PC-3 (cell line): ENCODE results near the gene R3HDM4. TPM values are rescaled to one million over a fixed set of nuclear protein-coding genes. Genes with fewer than 3 reads are reported as not detected.

Experiments used
- ATAC-seq: fragments of 200-7000 bp; cut with Tn5 transposase; 2 replicates; pipeline ENCODE4 v1.9.1; 2020; ENCODE audit warnings: mild to moderate bottlenecking, moderate library complexity
- BruUV-seq: library from RNA; stranded (reverse); fragments of 400-500 nt; replicated peaks from 2 replicates; lab custom pipeline; 2021; lab: Mats Ljungman, UMichigan
- CTCF ChIA-PET: fragments of 300-600 bp; sonication (Branson Sonifier 250); formaldehyde crosslinking; loops from one replicate; lab custom pipeline; 2022; ENCODE audit warnings: antibody characterized with exemption; lab: Charles Lee
- POLR2A ChIA-PET: fragments of 300-600 bp; sonication (Branson Sonifier 250); formaldehyde crosslinking; loops from one replicate; lab custom pipeline; 2022; ENCODE audit warnings: antibody characterized with exemption; ENCODE audit not compliant: unreplicated experiment; lab: Charles Lee
- DNase-seq: peaks from one replicate; pipeline ENCODE4 v3.0.0-alpha.2; 2015
- H2AFZ ChIP-seq: fragments of 300-600 bp; sonication (generic); 2 replicates; pipeline ENCODE4 v1.6.0; 2016; ENCODE audit warnings: antibody characterized with exemption, low read length
- H3F3A ChIP-seq: fragments of 300-600 bp; sonication (generic); one replicate; pipeline ENCODE4 v1.6.0; 2017; ENCODE audit warnings: antibody characterized with exemption, low read length, control low read depth, mild to moderate bottlenecking; ENCODE audit not compliant: unreplicated experiment
- H3K27ac ChIP-seq: fragments of 300-600 bp; sonication (generic); 2 replicates; pipeline ENCODE4 v1.5.1; 2016; ENCODE audit warnings: mild to moderate bottlenecking, low read length
- H3K27me3 ChIP-seq: fragments of 300-600 bp; sonication (generic); 2 replicates; pipeline ENCODE4 v1.6.1; 2016; ENCODE audit warnings: low read length, mixed read lengths
- H3K36me3 ChIP-seq: fragments of 300-600 bp; sonication (generic); 2 replicates; pipeline ENCODE4 v1.6.1; 2016; ENCODE audit warnings: low read depth, mixed run types, low read length, mixed read lengths
- H3K4me1 ChIP-seq: fragments of 300-600 bp; sonication (generic); 2 replicates; pipeline ENCODE4 v1.5.1; 2016; ENCODE audit warnings: low read length; ENCODE audit not compliant: insufficient read depth
- H3K4me2 ChIP-seq: fragments of 300-600 bp; sonication (generic); 2 replicates; pipeline ENCODE4 v1.6.0; 2016; ENCODE audit warnings: low read length
- H3K4me3 ChIP-seq: fragments of 300-600 bp; sonication (generic); 2 replicates; pipeline ENCODE4 v1.5.1; 2016; ENCODE audit warnings: mild to moderate bottlenecking, low read length, mixed read lengths
- H3K79me2 ChIP-seq: fragments of 300-600 bp; sonication (generic); 2 replicates; pipeline ENCODE4 v1.6.1; 2017; ENCODE audit warnings: low read length, mixed read lengths
- H3K9ac ChIP-seq: fragments of 300-600 bp; sonication (generic); 2 replicates; pipeline ENCODE4 v1.6.0; 2016; ENCODE audit warnings: mild to moderate bottlenecking, low read length
- H3K9me2 ChIP-seq: fragments of 300-600 bp; sonication (generic); replicated peaks from 2 replicates; pipeline ENCODE4 v1.6.1; 2016; ENCODE audit warnings: mixed run types, low read length, mixed read lengths
- H3K9me3 ChIP-seq: fragments of 300-600 bp; sonication (generic); 2 replicates; pipeline ENCODE4 v1.6.1; 2016; ENCODE audit warnings: low read length, mixed read lengths
- H4K20me1 ChIP-seq: fragments of 300-600 bp; sonication (generic); 2 replicates; pipeline ENCODE4 v1.6.1; 2016; ENCODE audit warnings: low read length, mixed read lengths
- CTCF ChIP-seq: fragments of 300-600 bp; sonication (generic); conservative IDR thresholded peaks from 2 replicates; pipeline ENCODE4 v1.5.1; 2017; ENCODE audit warnings: antibody characterized with exemption, low read depth, mild to moderate bottlenecking, low read length
- EZH2 ChIP-seq: fragments of 300-600 bp; sonication (generic); IDR thresholded peaks from one replicate; pipeline ENCODE4 v1.6.1; 2017; ENCODE audit warnings: antibody characterized with exemption, mild to moderate bottlenecking, low read length; ENCODE audit not compliant: unreplicated experiment
- EZH2phosphoT487 ChIP-seq: fragments of 300-600 bp; sonication (generic); IDR thresholded peaks from 2 replicates; pipeline ENCODE4 v1.6.1; 2018; ENCODE audit warnings: mild to moderate bottlenecking, antibody characterized with exemption, low read length, borderline replicate concordance
- intact Hi-C: fragments of 100-400 bp; cut with micrococcal nuclease; formaldehyde crosslinking; loops from 2 replicates; pipeline ENCODE4 v1.9.0; 2023
- total RNA-seq: library from RNA; depleted of rRNA; stranded (reverse); fragments of >200 nt; gene quantifications from 2 replicates; pipeline ENCODE4 v1.2.3, GENCODE V29; 2014

The R3HDM4 gene
- total RNA-seq, 1 experiment from 2014 or later = 44.9 TPM

GRCh38 chr19:872266-872951, 40.6 kb downstream of the R3HDM4 start:
- ChIA-PET POLR2A (no interaction called here), CTCF (no interaction called here)
- intact Hi-C loops = no loop called here
- Histone ChIP-seq H3K36me3 (no peaks in the 10 kb centered on the region; the same call in 1 of the 2 replicates), H3K27ac (no peak overlapping the region), H3K9me3 (no peaks in the 10 kb centered on the region), H3K9me2 (no peaks in the 10 kb centered on the region), H3K27me3 (no peaks in the 10 kb centered on the region), H4K20me1 (no peaks in the 10 kb centered on the region), H3F3A (no peaks in the 10 kb centered on the region), H3K9ac (no peak overlapping the region), H3K4me3 (no peak overlapping the region), H3K4me1 (peaks cover 12% of the 10 kb centered on the region), H3K79me2 (no peaks in the 10 kb centered on the region), H3K4me2 (no peak overlapping the region), H2AFZ (no peak overlapping the region)
- TF ChIP-seq EZH2phosphoT487 (no peak), CTCF (no peak), EZH2 (no peak)
- DNase-seq (peak; percentile 45), ATAC-seq (peak; percentile 52)
- no TSS peak for BruUV-seq

- POLR2A ChIA-PET = no interaction called here
- H3K9me2 ChIP-seq = no peaks in the 10 kb centered on the region
- H2AFZ ChIP-seq = no peak overlapping the region
- H3K27me3 ChIP-seq = no peaks in the 10 kb centered on the region
- peaks cover 12% of the 10 kb centered on the region for H3K4me1 ChIP-seq
- intact Hi-C loops = no loop called here
- H4K20me1 ChIP-seq = no peaks in the 10 kb centered on the region
- CTCF ChIA-PET = no interaction called here
- H3K9ac ChIP-seq = no peak overlapping the region
- no peaks in the 10 kb centered on the region for H3K9me3 ChIP-seq
- no peaks in the 10 kb centered on the region for H3F3A ChIP-seq
- no peaks in the 10 kb centered on the region; the same call in 1 of the 2 replicates for H3K36me3 ChIP-seq
- no peak overlapping the region for H3K4me2 ChIP-seq
- H3K4me3 ChIP-seq = no peak overlapping the region
- ATAC-seq (no peak), DNase-seq (no peak)
- BruUV-seq = no TSS peak
- H3K79me2 ChIP-seq = no peaks in the 10 kb centered on the region
- TF ChIP-seq EZH2phosphoT487 (no peak), EZH2 (no peak), CTCF (no peak)
- H3K27ac ChIP-seq = no peak overlapping the region
These were observed 41.4 kb downstream of the R3HDM4 start for GRCh38 chr19:871446-872265.
